Measurements from ENCODE around the gene CIAO1.

DNA sequence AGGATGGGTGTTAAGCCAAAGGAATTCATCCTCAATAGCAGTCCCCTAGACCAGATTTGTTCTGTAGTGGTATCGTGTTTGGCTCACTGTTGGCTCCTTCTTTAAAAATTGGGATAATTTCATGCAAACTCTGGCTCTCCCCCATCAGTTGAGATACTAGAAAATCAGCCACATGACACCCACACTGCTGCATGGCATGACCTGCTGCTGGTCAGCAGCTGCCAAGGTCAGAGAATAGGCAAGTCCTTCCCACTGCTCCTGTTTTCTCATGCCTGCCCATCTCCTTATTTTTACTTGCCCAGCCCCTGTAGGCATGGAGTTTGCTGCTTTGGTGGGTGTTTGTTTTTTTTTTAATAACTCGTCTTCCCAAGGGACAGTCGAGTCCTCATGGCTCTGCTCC lies 40.3 kb downstream of the CIAO1 start:
- TF ChIP-seq, protein P1, sequence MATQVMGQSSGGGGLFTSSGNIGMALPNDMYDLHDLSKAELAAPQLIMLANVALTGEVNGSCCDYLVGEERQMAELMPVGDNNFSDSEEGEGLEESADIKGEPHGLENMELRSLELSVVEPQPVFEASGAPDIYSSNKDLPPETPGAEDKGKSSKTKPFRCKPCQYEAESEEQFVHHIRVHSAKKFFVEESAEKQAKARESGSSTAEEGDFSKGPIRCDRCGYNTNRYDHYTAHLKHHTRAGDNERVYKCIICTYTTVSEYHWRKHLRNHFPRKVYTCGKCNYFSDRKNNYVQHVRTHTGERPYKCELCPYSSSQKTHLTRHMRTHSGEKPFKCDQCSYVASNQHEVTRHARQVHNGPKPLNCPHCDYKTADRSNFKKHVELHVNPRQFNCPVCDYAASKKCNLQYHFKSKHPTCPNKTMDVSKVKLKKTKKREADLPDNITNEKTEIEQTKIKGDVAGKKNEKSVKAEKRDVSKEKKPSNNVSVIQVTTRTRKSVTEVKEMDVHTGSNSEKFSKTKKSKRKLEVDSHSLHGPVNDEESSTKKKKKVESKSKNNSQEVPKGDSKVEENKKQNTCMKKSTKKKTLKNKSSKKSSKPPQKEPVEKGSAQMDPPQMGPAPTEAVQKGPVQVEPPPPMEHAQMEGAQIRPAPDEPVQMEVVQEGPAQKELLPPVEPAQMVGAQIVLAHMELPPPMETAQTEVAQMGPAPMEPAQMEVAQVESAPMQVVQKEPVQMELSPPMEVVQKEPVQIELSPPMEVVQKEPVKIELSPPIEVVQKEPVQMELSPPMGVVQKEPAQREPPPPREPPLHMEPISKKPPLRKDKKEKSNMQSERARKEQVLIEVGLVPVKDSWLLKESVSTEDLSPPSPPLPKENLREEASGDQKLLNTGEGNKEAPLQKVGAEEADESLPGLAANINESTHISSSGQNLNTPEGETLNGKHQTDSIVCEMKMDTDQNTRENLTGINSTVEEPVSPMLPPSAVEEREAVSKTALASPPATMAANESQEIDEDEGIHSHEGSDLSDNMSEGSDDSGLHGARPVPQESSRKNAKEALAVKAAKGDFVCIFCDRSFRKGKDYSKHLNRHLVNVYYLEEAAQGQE (IDR thresholded peaks at IDR 0.05; ENCODE audit: insufficient read depth in 1 of 2, low read depth in 2 of 2, low read length in 2 of 2), result no peak
- TF ChIP-seq TAF1 (IDR thresholded peaks at IDR 0.05; ENCODE audit: borderline replicate concordance, insufficient read depth, low read length) (no peak), SIN3A (IDR thresholded peaks at IDR 0.05; ENCODE audit: borderline replicate concordance, insufficient read depth, low read length) (no peak), POLR2AphosphoS5 (IDR thresholded peaks at IDR 0.05; ENCODE audit: low read depth, low read length) (no peak)
